Muscle of arm (tissue), 12 donors: ENCODE measurements around the gene ACTG2. TPM values are rescaled to one million over a fixed set of nuclear protein-coding genes. Genes with fewer than 3 reads are reported as not detected.
"Not testable (repeated sequence)": the region's sequence is repeated elsewhere in the genome, so short reads cannot be mapped to it uniquely, and the experiment has no call there.

ENCODE experiments used
- DNase-seq: peaks from one replicate; pipeline ENCODE4 v3.0.0-alpha.2; 2013
- polyA plus RNA-seq, 12 donors: library from polyadenylated mRNA; unstranded; fragments of 120-200 nt; gene quantifications; one replicate each; pipeline ENCODE4 v1.2.1, GENCODE V29; 2013; ENCODE audit not compliant: insufficient read length in 12 of 12

ACTG2 gene
- polyA plus RNA-seq, 12 donors: 3.1 to 200 (median 5.0) TPM; not detected in 1

GRCh38 chr2:73890301-73891092, 2.3 kb upstream of the ACTG2 start:
- DNase-seq: no peak

- no peak for DNase-seq
These were observed 1.4 kb upstream of the ACTG2 start for GRCh38 chr2:73891276-73891901.

GRCh38 chr2:73893764-73894474, 1.1 kb downstream of the ACTG2 start:
- DNase-seq: no peak

GRCh38 chr2:73894475-73894850, 1.7 kb downstream of the ACTG2 start:
- no peak for DNase-seq

GRCh38 chr2:73894877-73895276, 2.1 kb downstream of the ACTG2 start:
- no peak for DNase-seq

GRCh38 chr2:73895473-73895872, 2.7 kb downstream of the ACTG2 start:
- DNase-seq: no peak

GRCh38 chr2:73896362-73897239, 3.8 kb downstream of the ACTG2 start:
- DNase-seq: no peak

- DNase-seq: no peak
These were observed 4.4 kb downstream of the ACTG2 start for GRCh38 chr2:73897240-73897583.

GRCh38 chr2:73897934-73898333, 5.1 kb downstream of the ACTG2 start:
- DNase-seq: no peak

- DNase-seq: no peak
These were observed 7.1 kb downstream of the ACTG2 start for GRCh38 chr2:73899801-73900336.

GRCh38 chr2:73901143-73901542, 8.3 kb downstream of the ACTG2 start:
- no peak for DNase-seq

- DNase-seq: no peak
These were observed 9.5 kb downstream of the ACTG2 start for GRCh38 chr2:73902284-73902683.

GRCh38 chr2:73903313-73903712, 10.5 kb downstream of the ACTG2 start:
- no peak for DNase-seq

- DNase-seq: not testable (repeated sequence)
These were observed 11.3 kb downstream of the ACTG2 start for GRCh38 chr2:73903949-73904613.

- DNase-seq: no peak
These were observed 12.1 kb downstream of the ACTG2 start for GRCh38 chr2:73904952-73905351.

GRCh38 chr2:73906847-73907505, 14.2 kb downstream of the ACTG2 start:
- no peak for DNase-seq

GRCh38 chr2:73907840-73908452, 15.1 kb downstream of the ACTG2 start:
- no peak for DNase-seq

GRCh38 chr2:73908689-73909652, 16.2 kb downstream of the ACTG2 start:
- DNase-seq: no peak
